NCI-H2107 treated with DMSO at 0.1 percent for 48 hours (cell line): Measurements from ENCODE around the gene PAPPA2.

ENCODE experiments used
- DNase-seq: peaks from one replicate; lab custom pipeline; 2025; ENCODE audit not compliant: unreplicated experiment; lab: John Stamatoyannopoulos, UW

PAPPA2 gene

DNA sequence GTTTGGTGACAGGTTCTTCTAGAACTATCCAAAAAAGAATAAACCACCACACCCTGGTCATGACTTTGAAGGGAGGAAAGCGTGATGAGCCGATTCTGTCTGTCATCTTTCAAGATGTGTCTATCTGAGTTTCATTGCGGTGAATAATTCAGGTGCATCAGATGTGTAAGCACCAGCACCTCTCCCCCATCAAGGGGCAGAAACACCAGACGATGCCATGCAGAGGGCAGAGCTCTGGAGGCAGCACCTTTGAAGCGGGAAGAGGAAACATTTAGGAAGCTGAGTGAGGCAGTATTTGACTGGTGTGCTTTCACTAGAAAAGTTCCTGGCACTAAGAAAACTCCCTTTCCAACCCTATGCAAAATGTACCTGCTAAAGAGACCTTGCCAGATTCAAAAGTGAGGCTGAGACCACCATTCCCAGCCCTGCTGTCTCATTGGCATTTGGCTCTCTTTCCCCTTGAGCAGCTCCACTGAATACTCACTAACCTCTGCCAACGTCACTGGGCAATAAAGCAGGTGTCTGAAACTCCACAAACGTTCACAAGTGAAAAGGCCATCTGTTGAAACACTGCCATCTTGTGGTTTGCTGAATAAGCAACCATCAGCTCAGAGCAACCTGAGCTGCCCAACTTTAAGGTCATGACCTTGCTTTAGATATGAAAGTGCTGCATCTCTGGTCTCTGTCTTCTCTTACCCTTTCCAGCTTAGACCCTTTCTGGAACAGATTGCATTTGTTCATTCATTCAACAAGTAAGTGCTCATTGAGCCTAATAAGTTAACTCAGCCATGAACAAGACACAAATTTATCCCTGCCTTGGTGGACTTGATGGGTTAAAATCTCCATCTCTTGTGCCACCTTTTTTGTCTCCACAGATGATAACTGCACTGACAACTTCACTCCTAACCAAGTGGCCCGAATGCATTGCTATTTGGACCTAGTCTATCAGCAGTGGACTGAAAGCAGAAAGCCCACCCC lies 228.6 kb downstream of the PAPPA2 start:
- DNase-seq = peak; percentile 97

DNA sequence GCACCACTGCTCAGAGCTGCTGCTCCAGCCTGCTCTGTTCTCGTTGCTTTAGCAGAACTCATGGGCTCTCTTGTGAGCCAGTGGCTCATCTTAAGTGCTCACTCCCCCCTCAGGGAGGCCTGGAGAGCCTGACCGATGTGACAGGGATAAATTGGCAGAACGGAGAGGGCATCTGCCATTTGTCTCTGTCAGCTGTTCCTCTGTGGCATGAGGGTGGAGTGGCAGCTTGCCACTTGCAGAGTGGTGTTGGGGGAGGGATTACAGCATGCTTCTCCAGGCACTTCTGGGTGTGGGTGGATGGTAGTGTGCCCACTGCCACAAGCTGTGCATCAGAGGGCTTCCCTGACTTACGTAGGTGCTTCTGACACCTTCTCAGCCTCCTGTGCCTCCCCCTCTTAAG lies 229.5 kb downstream of the PAPPA2 start:
- DNase-seq = peak; percentile 61

GRCh38 chr1:176692988-176693696 lies 230.2 kb downstream of the PAPPA2 start:
- no peak for DNase-seq

GRCh38 chr1:176693697-176694329 lies 230.8 kb downstream of the PAPPA2 start:
- DNase-seq = no peak

GRCh38 chr1:176694713-176695112 lies 231.7 kb downstream of the PAPPA2 start:
- DNase-seq = no peak

- DNase-seq = peak; percentile 97
Measured at GRCh38 chr1:176696109-176696508, 233.1 kb downstream of the PAPPA2 start.

DNA sequence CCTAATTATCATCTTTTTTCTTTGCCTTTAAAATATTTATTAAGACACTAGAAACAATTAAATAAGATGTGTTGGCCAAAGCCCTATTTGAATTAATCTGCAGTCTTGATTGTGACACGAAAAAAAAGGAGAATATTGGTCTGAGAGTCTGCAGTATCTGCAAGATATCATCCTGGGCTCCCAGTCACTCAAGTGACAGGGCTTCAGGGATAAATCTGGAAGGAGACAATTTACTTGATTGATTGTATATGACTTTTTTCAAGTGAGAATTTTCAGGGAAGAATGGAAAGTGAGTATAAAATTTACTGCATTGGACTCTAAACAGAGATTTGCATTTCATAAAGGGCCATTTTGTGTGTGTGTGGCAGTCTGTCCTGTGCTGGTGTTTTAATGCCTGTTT lies 233.7 kb downstream of the PAPPA2 start:
- DNase-seq = no peak

DNA sequence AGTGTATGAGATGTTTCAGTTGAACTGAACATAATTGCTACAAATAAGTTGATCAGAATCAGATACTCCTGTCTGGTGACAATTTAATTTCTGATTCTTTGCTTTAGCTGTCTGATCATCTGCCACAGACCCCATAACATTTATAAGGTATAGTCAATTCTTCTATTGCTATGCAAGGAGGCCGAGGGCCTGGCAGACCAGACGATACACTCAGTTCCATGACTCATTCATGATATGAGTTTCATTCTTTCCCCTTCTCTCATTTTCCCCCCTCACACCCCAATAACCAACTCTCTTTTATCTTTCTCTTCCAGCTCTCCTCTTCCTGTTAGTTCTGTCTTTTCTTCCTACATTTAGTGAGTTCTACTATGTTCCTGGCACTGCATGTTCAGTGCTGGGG lies 236.8 kb downstream of the PAPPA2 start:
- no peak for DNase-seq

DNA sequence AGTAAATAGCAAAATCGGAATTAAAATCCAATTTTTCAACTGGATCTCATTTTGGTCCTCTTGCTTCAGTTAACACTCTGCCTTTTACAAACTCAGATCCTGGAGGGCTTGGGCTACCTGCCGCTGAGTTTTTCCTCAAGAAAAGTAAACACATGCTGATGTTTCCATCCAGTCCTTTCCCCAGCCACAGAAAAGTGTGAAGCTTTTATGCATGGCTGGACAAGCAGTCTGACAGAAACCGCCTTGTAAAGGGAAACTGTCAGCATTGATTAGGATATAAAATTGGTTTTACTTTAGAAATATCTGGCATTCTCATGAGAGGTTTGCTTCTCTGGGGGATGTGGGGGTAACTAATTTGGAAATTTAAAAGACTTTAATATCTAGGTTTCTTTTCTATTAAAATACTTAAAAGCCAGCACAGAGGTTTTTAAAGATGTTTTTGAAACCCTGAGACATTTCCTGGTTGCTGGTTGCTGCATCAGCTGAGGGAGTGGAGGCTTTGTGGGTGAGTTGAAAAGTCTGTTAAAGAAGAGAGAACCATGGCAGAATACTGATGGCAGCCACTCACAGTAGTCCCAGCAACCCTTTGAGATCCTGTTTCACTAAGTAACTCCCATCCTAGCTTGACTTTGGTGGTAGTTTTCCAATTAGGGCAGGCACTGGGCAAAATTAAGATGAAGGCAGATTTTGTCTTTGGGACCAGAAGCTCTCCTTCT lies 238.3 kb downstream of the PAPPA2 start:
- DNase-seq = no peak

GRCh38 chr1:176702901-176703300 lies 239.9 kb downstream of the PAPPA2 start:
- no peak for DNase-seq

DNA sequence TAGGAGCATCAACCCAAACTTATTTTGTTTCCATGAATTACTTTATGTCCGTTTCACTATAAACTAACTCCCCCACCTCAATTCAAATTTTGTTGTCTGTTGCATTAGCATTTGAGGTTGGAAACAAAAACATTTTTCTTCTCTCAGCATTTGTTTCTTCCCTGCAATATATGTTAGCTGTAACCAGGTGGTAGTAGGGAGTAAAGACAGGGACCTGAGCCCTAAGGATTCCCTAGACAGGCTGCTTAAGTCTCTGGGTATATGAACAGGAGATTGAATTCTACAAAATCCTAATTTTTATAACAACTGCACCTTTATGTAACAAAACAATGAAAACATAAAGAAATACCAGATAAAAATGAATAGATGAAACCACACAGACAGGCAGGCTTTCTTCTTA lies 242.6 kb downstream of the PAPPA2 start:
- no peak for DNase-seq

GRCh38 chr1:176717066-176717750 lies 254.2 kb downstream of the PAPPA2 start:
- DNase-seq = no peak

DNA sequence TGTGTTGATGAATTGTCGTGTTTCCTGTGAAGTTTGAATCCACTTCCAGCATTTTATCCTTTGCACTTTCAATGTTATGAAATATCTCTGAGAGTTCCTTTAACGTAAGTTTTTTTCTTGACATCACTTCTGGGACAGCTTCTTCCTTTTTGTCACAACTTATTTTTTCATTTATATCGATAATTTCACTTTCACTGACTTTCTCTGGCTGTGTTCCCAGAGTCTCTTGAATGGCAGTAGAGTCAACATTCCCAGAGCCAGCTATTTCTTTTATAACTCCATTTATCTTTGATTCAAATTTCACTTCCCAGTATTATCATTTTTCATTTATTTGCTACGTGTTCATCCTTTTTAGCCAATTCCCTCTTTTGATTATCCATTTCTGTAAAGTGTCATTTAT lies 256.5 kb downstream of the PAPPA2 start:
- DNase-seq = no peak

- DNase-seq = no peak
Measured at GRCh38 chr1:176720838-176721237, 257.9 kb downstream of the PAPPA2 start.

GRCh38 chr1:176733661-176734060 lies 270.7 kb downstream of the PAPPA2 start:
- no peak for DNase-seq

DNA sequence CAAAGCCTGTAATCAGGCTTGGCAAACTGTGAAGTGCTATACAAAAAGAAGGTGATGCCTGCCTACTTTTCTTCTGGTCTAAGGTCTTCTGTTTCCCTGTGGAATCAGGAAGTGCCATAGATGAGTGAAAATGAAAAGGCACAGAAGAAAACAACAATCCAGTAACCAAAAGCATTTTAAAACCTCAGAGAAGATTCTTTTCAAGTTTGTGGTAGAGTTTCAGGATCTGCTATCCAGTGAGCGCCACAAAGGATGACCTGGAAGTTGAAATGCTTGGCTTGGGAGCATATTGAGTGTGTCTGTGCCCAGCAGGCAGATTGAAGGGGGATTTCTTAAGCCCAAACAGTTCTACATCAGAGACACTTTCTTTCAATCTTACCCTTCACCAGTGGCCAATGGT lies 272.2 kb downstream of the PAPPA2 start:
- DNase-seq = no peak

DNA sequence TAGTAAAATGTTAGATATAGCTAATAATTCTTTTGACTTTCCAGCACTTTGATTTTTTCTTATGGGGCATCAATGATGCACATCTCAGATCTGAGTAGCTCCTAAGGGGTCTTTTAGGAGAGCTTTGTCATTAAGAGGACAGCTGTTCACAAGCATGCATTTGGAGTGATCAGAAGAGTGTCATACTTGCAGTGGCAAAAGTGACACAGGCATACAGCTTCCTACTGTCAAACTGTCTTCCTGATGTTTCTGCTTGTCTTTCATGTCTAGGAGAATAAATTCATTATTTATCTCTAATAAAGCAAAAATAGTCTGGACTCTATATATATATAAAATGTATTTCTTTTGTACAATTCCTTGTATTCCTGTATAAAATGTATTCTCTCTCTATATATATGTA lies 273.0 kb downstream of the PAPPA2 start:
- DNase-seq = no peak

DNA sequence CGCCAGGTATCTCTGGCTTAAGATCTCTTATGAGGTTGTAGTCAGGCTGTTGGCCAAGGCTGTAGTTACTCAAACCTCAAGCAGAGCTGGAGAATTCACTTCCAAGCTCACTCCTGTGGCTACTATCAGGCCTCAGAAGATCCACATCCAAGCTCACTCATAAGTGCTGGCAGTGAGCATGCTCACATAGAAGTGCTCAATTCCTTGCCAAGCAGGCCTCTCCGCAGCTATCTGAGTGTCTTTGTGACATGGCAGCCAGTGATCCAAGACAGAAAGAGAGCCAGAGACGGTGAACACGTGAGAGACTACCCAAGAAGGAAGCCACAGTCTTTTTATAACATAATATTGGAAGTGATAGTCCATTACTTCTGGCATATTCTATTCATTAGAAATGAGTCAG lies 278.2 kb downstream of the PAPPA2 start:
- DNase-seq = no peak

GRCh38 chr1:176742322-176742721 lies 279.3 kb downstream of the PAPPA2 start:
- DNase-seq = no peak

GRCh38 chr1:176744142-176744541 lies 281.2 kb downstream of the PAPPA2 start:
- DNase-seq = no peak
